Activated naive CD4-positive, alpha-beta T cell (primary cell): ENCODE results near the gene DCST2.

Experiments
- DNase-seq, 4 experiments: peaks; one replicate each; lab custom pipeline; 2025; lab: John Stamatoyannopoulos, UW

Gene DCST2

DNA sequence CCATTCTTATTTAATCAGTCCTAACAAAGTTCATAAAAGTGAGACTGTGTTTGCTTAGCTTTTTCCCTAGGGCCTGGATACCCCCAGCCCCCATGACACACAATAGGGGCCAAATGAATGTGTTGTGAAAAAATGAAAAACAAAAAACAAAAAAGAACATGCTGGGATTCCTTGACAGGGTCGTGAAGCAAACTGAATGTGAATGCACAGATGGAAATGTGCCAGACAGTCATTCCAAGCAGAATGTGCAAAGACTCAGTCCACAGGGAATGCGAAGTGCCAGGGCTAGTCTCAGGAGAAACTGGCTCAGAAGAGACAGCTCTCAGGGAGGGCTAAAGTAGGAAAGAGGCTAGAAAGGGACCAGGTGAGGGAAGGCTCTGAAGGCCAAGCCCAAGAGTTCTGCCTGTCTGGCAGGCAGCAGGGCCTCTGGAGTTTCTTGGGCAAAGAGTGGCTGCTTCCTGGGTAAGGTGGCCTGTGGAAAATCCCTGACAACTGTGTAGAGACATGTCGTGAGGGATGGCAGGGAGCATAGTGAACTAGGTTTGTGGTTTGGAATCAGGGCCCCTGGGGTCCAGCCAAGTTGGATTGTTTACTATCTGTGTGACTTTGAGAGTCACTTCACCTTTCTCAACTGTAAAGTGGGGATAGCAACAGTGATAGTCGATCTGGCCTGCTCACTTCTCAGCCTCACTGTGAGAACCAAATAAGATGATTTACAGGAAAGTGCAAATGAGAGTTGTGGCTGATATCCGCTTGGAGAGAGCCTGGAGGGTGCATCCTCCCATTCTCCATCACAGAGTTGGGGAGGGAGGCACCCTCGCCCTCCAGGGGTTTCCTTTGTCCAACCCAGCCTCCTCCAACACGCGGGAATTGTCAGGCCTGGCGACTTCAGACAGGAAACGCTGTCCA lies 16.3 kb upstream of the DCST2 start:
- DNase-seq: no peak

DNA sequence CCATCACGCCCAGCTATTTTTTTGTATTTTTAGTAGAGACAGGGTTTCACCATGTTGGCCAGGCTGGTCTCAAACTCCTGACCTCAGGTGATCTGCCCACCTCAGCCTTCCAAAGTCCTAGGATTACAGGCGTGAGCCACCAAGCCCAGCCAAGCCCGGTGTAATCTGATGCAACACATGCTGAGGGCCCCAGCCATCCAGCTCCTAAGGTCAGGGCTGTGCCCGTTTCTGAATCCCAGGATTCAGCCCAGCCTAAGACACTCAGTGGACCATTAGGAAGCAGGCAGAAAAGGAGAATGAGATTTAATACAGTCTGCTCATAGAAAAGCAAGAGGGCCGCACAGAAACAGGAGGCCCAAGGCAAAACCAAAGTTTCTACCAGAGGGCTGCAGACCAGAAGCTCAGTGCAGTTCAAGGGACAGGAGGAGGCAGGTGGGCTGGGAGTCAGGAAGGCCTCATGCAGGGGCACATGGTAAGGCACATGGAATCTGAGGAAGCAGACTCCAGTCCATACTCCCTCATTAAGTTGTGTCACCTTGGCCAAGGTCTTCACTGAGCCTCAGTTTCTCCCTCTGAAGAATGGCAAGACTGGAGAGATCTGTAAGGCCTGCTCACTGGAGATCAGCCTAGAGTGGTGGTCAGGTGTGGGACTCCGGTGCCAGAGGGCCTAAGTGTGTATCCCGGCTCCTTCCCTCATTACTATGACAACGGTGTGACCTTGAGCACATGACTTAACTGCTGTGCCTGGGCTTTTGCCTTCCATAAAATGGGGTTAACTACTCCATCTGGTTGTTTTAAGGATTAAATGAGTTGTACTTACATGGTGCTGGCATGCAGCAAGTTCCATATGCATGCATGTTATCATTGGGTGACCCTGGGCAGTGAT lies 15.1 kb upstream of the DCST2 start:
- DNase-seq: no peak

DNA sequence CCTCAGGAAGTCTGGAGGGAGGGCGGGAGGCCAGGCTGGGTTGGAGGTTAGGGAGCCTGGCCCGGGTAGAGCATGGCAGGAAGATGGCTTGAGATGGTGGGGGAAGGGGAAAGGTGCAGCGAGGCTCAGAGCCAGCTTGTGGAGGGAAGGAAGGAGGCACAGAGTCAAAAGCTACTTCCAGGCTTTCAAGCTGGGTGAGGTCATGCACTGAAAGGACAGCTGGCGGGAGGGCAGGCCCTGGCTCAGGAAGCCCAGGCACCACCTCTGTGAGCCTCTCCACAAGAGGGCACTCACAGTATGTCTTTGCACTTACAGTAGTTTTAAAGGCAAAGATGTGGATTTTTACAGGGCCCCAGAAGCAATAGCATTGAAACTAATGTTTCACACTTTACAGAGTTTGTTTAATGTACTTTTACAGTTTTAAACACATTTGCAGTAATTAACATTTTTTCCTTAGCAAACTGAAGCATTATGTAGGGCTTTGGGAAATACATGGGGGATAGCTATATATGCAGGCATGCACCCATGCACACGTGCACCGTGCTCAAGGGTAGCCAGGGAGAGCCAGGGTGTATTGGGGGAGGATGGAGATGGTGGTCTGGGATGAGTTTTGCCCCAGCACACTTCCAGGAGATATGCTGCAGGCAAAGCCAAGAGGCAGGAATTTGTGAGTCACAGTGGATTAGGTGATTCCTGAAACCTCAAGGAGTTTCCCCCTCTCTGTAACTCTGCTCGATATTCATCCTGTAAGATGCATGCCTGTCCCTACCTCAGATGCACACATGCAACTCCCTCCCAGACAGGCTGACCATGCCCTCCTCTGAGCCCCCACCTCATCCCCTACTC lies 11.5 kb upstream of the DCST2 start:
- DNase-seq: peak in 2 of 4 experiments; percentile 18 to 46

DNA sequence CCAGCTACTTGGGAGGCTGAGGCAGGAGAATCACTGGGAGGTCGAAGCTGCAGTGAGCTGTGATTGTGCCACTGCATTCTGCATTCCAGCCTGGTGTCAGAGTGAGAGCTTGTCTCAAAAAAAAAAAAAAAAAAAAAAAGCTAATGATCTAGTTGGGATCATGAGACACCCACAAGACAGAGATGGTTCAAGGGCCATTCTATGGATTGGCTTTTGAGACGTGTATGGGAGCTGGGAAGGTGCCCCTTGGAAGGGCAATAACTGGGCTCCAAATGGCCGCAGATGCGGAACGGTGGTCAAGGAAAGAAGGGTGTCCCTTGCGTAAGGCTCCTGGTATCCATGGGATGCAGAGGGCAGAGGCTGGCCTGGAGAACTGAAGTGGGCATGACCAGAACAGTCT lies 10.8 kb upstream of the DCST2 start:
- DNase-seq: no peak

DNA sequence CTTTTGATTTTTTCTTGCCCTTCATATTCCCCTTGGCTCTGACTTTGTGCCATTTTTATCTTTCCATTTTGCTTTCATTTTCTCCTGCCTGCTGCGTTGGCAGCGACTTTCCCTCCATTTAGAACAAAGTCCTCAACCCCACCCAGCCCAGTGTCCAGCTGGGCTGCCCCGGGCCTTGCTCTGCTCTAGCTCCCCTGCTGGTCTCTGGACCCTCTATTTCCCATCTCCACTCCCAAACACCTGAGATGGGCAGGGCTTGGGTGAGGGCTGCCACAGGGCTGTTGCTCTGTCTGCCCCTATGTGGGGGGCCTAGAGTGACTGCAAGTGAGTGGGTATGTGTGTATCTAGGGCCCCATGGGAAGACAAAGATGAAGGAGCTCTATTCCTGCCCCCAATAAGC lies 10.2 kb upstream of the DCST2 start:
- DNase-seq: no peak

DNA sequence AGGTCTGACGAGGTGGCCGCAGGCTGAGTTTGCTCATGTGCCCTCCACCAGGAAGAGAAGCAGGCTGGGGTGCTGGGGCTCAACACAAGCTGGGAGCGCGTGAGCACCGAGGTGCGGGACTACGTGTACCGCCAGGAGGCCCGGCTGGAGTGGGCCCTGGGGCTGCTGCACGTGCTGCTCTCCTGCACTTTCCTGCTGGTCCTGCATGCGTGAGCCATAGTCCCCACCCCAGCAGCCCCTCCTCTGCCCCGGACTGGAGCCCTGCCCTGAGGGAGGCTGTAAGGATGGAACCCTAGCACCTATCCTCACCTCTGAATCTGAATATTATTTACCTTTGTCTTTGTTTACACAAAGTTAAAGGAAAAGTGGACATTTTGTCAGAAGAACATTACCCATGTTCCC lies 9.7 kb upstream of the DCST2 start:
- DNase-seq: no peak

DNA sequence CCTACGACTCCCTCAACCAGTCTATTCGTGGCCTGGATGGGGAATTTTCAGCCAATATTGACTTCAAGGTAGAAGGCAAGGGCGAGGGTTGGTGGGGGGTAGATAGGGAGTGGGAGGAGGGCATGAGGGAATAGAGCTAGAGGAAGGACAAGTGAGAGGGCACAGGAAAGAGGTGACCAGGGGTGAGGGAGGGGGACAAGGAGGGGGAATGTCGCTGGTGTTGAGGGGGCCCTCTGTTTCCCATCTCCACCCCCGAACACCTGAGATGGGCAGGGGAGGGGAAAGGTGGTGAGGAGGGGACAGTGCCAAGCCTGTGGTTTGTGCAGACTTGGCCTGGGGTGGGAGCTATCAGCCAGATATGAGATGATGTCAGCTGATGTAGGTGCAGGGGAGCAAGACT lies 9.2 kb upstream of the DCST2 start:
- DNase-seq: no peak

DNA sequence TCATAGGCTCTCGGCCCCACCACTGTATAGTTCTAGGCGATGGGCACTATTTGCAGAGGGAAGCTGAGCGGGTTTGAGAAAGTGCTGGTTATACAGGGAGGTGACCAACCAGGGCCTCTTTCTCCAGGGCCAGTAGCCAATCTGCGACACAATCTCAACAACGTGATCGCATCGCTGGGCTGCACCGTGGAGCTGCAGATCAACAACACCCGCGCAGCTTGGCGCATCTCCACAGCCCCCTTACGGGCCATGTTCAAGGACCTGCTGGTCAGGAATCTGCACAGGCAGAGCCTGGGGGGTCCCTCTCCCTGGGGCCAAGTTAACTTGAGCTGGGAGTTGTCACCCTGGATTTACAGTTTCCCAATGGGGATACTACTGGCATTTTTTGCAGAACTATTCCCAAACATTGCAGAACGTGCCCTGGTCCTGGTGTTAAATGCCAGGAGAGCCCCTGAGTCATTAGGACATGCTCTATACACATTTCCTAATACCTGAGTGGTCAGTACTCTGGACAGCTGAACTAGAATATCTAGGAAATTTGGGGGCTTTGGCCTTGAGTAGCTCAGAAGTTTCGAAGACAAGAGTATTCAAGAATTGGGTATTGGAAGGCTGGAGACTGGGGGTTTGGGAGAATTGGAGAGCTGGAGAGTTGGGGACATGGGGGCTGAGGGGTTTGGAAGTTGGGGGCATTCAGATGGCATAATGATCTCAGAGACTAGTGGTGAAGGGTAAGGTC lies 6.9 kb upstream of the DCST2 start:
- no peak for DNase-seq

DNA sequence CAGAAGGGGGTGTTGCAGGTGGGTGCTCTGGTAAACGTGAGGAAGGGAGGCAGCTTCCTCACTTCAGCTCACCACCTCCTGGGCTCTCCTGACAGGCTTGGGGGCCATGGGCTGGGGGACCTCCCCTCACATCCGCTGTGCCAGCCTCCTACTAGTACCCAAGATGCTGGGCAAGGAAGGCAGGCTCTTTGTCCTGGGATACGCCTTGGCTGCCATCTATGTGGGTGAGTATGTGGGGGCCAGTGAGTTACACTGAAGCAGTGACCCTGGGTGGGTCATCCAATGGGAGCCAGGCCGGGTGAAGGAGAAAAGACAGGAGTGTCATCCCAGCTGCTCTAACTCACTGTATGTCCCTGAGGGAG lies 5.7 kb upstream of the DCST2 start:
- no peak for DNase-seq

DNA sequence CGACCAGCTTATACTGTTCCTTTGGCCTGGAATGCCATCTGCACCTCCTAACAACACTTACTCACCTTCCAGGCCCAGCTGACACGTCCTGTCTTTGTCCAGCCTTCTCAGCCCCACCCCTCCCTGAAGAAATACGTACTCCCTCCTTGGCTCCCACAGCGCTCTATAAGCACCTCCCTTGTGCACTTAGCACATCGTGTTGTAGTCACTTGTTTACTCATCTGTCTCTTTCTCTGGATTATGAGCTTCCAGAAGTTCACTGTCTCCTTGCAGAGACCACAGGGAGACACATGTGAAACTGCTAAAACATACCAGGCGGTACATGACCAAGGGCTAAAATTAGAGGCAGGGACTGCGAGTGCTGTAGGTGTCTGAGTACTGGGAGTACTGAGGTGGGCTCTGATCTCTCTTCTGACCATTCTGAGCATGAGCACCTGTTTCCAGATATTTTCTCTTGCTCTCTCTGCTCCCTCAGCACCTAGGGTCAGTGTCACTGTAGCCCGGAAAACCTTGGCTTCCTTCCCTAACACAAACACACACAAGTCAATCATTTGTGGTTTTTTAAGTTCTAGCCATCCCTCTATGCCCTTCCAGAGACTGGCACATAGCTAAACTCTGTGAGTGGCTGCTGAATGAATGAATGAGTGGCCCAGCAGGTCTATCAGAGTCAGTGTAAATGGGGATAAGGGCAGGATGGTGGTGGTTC lies 5.2 kb upstream of the DCST2 start:
- no peak for DNase-seq

DNA sequence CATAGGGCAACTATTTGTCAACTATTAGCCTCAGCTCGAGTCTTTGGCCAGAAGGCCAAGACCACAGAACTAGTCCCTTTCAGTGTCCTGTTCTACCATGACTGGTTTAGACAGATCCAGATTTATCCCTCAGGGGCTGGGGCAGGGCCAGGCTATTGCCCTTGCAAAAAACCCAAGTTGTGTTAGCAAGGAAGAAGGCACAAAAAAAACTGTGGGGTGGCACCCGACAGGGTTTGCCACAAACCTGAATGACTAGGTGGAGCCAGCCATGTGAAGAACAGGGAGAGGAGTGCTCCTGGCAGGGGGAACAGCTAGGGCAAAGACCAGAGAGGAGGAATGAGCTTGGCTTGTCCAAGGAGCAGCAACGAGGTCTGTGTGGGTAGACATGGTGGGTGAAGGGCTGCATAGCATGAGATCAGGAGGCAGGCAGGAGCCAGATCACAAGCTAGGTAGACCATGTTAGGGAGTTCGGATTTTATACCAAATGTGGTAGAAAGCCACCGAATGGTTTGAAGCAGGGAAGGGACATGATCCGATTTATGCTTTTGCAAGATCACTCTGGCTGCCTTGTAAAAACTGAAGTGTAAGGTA lies 4.4 kb upstream of the DCST2 start:
- DNase-seq: no peak

DNA sequence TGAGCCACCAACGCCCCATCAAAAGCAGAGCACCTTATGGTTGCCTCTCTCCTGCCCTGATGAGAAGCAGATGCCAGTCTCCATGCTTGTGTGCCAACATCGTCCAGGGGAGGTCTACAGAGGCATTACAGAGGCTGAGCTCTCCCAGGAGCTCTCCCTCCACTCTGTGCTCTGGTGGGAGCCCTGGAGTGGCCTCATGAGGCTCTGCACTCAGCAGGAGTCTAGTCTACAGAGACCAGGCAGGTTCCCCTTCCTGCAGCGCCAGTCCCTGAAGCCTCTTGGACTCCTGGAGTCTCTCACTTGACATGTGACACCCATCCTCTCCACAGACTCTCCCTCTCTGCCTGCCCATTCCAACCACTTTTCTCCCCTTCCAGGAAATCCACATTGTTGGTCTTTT lies 3.5 kb upstream of the DCST2 start:
- no peak for DNase-seq

DNA sequence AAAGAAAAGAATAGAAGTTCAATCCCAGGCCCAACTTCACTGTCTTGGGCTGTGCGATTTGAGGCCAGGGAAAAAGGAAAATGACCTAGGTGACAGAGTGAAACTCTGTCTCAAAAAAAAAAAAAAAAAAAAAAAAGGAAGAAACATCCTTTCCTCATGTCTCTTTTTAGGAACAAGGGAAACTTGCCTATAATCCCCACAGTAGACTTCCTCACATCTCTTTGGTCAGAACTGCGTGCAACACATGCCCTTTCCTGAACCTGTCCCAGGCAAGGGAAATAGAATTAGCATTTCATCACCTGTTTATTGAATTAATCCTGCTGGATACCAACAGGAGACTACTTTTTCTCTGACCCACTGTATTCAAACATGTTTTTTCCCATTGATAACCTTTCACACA lies 2.4 kb upstream of the DCST2 start:
- no peak for DNase-seq

DNA sequence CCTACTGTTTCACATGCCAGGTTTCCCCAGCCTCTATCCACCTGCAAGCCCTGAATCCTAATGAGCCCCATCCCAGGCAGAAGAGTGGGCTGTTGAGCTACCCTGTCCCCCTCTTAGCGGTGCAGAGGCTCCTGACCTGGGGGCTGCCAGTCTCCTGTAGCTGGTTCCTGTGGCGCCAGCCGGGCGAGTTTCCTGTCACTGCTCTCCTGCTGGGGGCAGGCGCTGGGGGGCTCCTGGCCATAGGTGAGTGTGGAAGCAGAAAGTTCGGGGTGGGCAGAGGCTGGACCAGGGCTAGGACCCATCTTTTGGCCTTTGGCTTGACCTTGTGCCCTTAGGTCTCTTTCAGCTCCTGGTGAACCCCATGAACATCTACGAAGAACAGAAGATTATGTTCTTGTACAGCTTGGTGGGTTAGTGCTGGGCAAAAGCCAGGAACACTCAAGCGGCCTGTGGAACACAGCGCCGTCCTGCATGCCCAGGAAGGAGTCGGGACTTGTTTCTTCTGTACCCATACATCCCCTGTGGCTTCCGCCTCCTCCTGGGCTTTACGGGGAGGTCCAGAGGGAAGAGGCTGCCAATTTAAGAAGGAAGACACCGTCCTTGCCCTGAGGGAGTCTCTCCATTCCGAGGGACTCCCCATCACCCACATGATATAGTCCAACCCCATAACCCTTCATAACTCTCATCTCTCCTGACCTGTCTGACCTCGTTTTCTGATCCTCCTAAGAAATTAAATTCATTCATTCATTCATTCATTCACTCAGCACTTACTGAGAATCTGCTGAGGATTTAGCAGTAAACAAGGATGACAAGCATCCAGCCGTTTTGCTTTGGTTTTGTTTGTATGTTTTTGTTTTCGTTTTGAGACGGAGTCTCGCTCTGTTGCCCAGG lies 982 bp upstream of the DCST2 start:
- no peak for DNase-seq

DNA sequence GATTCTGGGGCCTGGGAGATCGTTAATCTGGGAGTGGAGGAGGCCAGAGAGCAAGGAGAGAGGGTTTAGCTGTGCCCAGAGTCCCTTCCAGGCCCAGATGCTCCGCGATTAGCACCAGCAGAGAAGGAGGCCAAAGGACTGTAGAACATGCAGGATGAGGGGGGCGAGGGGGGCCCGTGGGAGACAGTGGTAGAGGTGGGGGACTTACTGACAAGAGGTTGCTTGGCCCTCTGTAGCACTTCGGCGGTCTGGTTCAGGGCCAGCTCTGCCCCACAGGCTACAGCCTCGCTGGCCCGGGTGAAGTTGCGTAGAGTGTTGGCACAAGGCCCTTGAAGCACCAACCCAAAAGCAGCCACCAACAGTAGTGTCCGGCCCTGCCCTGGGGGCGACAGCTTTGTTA lies 695 bp downstream of the DCST2 start:
- no peak for DNase-seq

DNA sequence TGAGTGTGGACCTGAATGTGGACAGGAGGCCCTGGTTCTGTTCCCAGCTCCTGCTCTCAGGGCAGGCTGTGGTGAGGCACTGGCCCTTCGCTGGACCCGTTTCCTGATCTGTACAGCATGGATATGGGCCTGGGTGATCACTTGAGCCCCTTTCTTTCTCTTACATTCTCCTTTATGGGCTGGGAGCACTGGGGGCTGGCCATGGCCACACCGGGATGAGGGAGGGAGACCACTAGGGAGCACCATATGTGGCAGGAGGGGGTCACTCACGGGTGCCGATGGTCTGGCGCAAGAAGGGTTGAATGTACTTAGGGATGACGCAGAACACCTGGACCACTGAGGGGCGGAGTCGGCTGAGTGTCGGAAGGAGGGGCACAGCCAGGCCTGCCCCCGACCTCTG lies 2.7 kb downstream of the DCST2 start:
- no peak for DNase-seq

DNA sequence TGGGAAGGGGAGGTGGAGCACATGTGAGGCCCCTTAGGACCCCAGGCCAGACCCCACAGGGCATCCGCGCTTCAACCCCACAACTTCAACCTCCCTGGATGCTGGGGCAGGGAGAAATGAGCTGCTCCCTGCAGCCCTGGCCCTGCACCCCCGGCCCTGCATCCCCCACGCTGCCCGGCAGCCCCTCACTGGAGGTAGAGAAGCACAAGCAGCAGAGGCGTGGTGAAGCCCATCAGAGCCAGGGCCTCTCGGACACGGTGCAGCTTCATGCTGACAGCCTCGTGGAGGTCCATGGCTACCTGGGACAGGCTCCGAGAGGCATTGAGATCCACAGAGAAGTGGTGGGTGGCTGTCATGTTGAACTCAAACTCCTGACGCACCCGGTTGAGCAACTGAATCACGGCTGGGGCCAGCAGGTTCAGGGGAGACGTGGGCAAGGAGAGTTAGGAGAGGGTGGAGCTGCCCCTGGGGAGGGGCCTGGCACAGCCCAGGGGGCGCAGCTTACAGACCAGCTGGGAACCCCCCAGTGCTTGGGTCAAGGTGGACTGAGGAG lies 3.3 kb downstream of the DCST2 start:
- no peak for DNase-seq

DNA sequence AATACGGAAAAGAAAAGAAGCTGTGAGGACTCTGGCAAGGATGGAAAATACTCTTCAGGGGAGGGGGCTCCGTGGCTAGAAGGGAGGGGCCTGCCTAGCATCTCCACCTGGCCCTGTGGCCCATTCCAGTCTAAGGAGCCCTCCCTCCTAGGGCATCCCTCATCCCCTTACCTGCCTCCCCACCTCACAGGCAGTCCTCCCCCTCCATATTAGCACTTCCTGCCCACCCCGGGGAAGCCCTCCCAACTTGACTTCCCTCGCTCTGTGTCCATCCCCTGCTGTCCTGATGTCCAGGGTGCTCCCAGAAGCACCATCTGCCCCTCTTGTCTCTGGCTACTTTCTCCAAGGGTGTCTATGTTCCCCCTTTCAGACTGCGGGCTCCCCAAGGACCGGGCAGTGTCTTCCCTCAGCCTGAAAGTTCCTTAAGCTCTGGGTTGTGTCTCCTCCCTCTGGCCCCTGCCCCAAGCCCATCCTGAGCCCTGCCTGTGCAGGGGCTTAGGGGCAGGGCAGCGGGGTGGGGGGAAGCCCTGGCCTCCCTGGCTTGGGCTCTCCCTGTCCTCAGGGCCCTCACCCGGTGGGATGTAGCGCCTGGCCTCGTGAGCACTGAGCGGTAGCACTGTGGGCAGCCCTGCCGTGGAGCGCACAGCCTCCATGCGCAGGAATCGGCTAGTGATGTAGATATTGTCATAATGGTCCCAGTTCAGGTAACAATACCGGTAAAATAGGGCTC lies 3.9 kb downstream of the DCST2 start:
- DNase-seq: no peak

DNA sequence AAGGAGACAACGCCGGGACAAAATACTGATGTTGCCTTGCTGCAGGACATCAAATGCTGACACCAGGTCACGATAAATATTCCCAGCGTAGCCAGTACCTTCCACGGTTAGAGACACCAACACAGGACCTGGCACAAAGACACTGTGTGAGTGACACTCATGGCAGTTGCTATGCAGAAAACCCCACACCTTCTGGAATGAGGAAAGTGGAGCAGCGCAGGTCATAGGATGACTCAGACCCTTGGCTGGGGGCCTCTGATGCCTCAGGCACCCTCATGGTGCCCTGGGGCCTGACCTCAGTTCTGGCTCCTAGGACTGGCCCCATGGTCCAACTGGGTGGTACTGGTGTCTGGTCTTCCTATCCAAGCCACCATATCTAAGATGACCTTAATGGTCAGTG lies 7.0 kb downstream of the DCST2 start:
- no peak for DNase-seq
